GM23338 (cell line): ENCODE measurements around the gene CFAP251. TPM values are rescaled to one million over a fixed set of nuclear protein-coding genes. Genes with fewer than 3 reads are reported as not detected.

Experiments used
- ATAC-seq: fragments of 200-7000 bp; cut with Tn5 transposase; 3 replicates; pipeline ENCODE4 v1.9.1; 2020
- DNase-seq: peaks from one replicate; pipeline ENCODE4 v3.0.0-alpha.2; 2015; ENCODE audit warnings: low spot score
- H2AFZ ChIP-seq: fragments of 200-600 bp; sonication (generic); 2 replicates; pipeline ENCODE4 v1.8.0; 2016; ENCODE audit warnings: antibody characterized with exemption, mild to moderate bottlenecking, moderate library complexity
- H3F3A ChIP-seq: fragments of 200-600 bp; sonication (generic); replicated peaks from 2 replicates; pipeline ENCODE4 v1.8.0; 2017; ENCODE audit warnings: antibody characterized with exemption, mixed run types, low read depth
- H3K27ac ChIP-seq: fragments of 200-600 bp; sonication (generic); 2 replicates; pipeline ENCODE4 v1.6.1; 2016; ENCODE audit warnings: low read depth
- H3K27me3 ChIP-seq: fragments of 200-600 bp; sonication (generic); 2 replicates; pipeline ENCODE4 v1.8.0; 2016; ENCODE audit warnings: mild to moderate bottlenecking, mixed run types, moderate library complexity; ENCODE audit not compliant: insufficient read depth
- H3K36me3 ChIP-seq: fragments of 200-600 bp; sonication (generic); 2 replicates; pipeline ENCODE4 v1.8.0; 2016; ENCODE audit warnings: mild to moderate bottlenecking; ENCODE audit not compliant: insufficient read depth
- H3K4me1 ChIP-seq: fragments of 200-600 bp; sonication (generic); 2 replicates; pipeline ENCODE4 v1.8.0; 2016; ENCODE audit warnings: mild to moderate bottlenecking, moderate library complexity; ENCODE audit not compliant: insufficient read depth
- H3K4me2 ChIP-seq: fragments of 200-600 bp; sonication (generic); 2 replicates; pipeline ENCODE4 v1.7.1; 2017; ENCODE audit warnings: mixed run types
- H3K4me3 ChIP-seq: fragments of 200-600 bp; sonication (generic); 2 replicates; pipeline ENCODE4 v1.6.1; 2016; ENCODE audit warnings: mixed run types
- H3K79me2 ChIP-seq: fragments of 200-600 bp; sonication (generic); replicated peaks from 2 replicates; pipeline ENCODE4 v1.8.0; 2017; ENCODE audit warnings: mild to moderate bottlenecking; ENCODE audit not compliant: insufficient read depth
- H3K9me2 ChIP-seq: fragments of 200-600 bp; sonication (generic); 2 replicates; pipeline ENCODE4 v1.8.0; 2017; ENCODE audit not compliant: insufficient read depth
- H4K20me1 ChIP-seq: fragments of 200-600 bp; sonication (generic); replicated peaks from 2 replicates; pipeline ENCODE4 v1.8.0; 2017; ENCODE audit warnings: mild to moderate bottlenecking; ENCODE audit not compliant: insufficient read depth
- H3K27ac Mint-ChIP-seq: 2 replicates; pipeline ENCODE4 v1.8.0; 2020; ENCODE audit warnings: inconsistent platforms, mild to moderate bottlenecking, moderate library complexity, mixed read lengths
- H3K27me3 Mint-ChIP-seq: 3 replicates; pipeline ENCODE4 v1.8.0; 2022; ENCODE audit warnings: low read depth, mild to moderate bottlenecking, moderate library complexity, mixed read lengths, inconsistent platforms; ENCODE audit not compliant: insufficient read depth, poor library complexity
- H3K36me3 Mint-ChIP-seq: 3 replicates; pipeline ENCODE4 v1.8.0; 2021; ENCODE audit warnings: low read depth, mild to moderate bottlenecking, inconsistent platforms, moderate library complexity, mixed read lengths
- H3K4me1 Mint-ChIP-seq: 3 replicates; pipeline ENCODE4 v1.8.0; 2020; ENCODE audit warnings: mild to moderate bottlenecking, inconsistent platforms, mixed read lengths
- H3K4me3 Mint-ChIP-seq: 3 replicates; pipeline ENCODE4 v1.8.0; 2021; ENCODE audit warnings: moderate library complexity, mild to moderate bottlenecking, inconsistent platforms, mixed read lengths
- H3K9me3 Mint-ChIP-seq: 3 replicates; pipeline ENCODE4 v1.8.0; 2020; ENCODE audit warnings: moderate library complexity, mild to moderate bottlenecking, inconsistent platforms, mixed read lengths
- CREB1 ChIP-seq: fragments of 250-450 bp; sonication (Bioruptor Pico); IDR thresholded peaks from 2 replicates; pipeline ENCODE4 v1.5.0; 2020; ENCODE audit warnings: low read depth, mild to moderate bottlenecking, moderate library complexity
- EZH2 ChIP-seq: fragments of 200-600 bp; sonication (generic); IDR thresholded peaks from one replicate; pipeline ENCODE4 v1.8.0; 2017; ENCODE audit warnings: antibody characterized with exemption, mild to moderate bottlenecking, low read depth; ENCODE audit not compliant: unreplicated experiment
- EZH2phosphoT487 ChIP-seq: fragments of 200-600 bp; sonication (generic); IDR thresholded peaks from one replicate; pipeline ENCODE4 v1.8.1; 2018; ENCODE audit warnings: antibody characterized with exemption; ENCODE audit not compliant: unreplicated experiment
- JUNB ChIP-seq: IDR thresholded peaks from one replicate; pipeline ENCODE4 v1.6.1; 2016; ENCODE audit warnings: antibody characterized with exemption; ENCODE audit not compliant: unreplicated experiment
- NANOG ChIP-seq: IDR thresholded peaks from 2 replicates; pipeline ENCODE4 v1.6.1; 2016; ENCODE audit warnings: antibody characterized with exemption, borderline replicate concordance
- POLR2AphosphoS5 ChIP-seq: IDR thresholded peaks from 2 replicates; pipeline ENCODE4 v1.6.1; 2016; ENCODE audit warnings: antibody characterized with exemption, low read depth
- STAT1 ChIP-seq: IDR thresholded peaks from one replicate; pipeline ENCODE4 v1.6.1; 2016; ENCODE audit warnings: antibody characterized with exemption; ENCODE audit not compliant: unreplicated experiment
- ZNF114 ChIP-seq: fragments of 250-450 bp; sonication (Bioruptor Pico); IDR thresholded peaks from 2 replicates; pipeline ENCODE4 v1.5.0; 2020; ENCODE audit warnings: mild to moderate bottlenecking, moderate library complexity
- ZNF331 ChIP-seq: fragments of 250-450 bp; sonication (Bioruptor Pico); IDR thresholded peaks from 2 replicates; pipeline ENCODE4 v1.5.0; 2020; ENCODE audit warnings: low read depth, mild to moderate bottlenecking, moderate library complexity
- polyA plus RNA-seq: library from polyadenylated mRNA; unstranded; fragments of >200 nt; fragmentation: Nextera tagmentation; extraction: Ambion mirVana; gene quantifications from 2 replicates; pipeline ENCODE4 v1.2.1, GENCODE V29; 2016
- total RNA-seq: library from RNA; depleted of rRNA; stranded (reverse); fragments of >200 nt; shearing (Covaris generic); gene quantifications from 2 replicates; pipeline ENCODE4 v1.2.3, GENCODE V29; 2014
- TF ChIP-seq, protein P1 (sequence below): fragments of 250-450 bp; sonication (Bioruptor Pico); IDR thresholded peaks from 2 replicates; pipeline ENCODE4 v1.5.0; 2020; ENCODE audit warnings: mild to moderate bottlenecking, moderate library complexity
- TF ChIP-seq, protein P2 (sequence below): IDR thresholded peaks from 2 replicates; pipeline ENCODE4 v1.6.1; 2016; ENCODE audit warnings: antibody characterized with exemption
- TF ChIP-seq, protein P3 (sequence below): IDR thresholded peaks from one replicate; pipeline ENCODE4 v1.6.1; 2018; ENCODE audit warnings: antibody characterized with exemption; ENCODE audit not compliant: unreplicated experiment
- TF ChIP-seq, protein P4 (sequence below), 2 experiments: fragments of 200-600 bp in 1 of 2; sonication (generic) in 1 of 2; conservative IDR thresholded peaks; 2 replicates each; pipeline versions ENCODE4 v1.5.1 to v1.6.1; 2016 to 2017; ENCODE audit warnings: antibody characterized with exemption in 2 of 2, low read depth in 2 of 2, mild to moderate bottlenecking in 2 of 2, moderate library complexity in 1 of 2

Gene CFAP251
- total and polyA plus RNA-seq, 2 experiments from 2014 or later, result 1.4 to 2.5 TPM

DNA sequence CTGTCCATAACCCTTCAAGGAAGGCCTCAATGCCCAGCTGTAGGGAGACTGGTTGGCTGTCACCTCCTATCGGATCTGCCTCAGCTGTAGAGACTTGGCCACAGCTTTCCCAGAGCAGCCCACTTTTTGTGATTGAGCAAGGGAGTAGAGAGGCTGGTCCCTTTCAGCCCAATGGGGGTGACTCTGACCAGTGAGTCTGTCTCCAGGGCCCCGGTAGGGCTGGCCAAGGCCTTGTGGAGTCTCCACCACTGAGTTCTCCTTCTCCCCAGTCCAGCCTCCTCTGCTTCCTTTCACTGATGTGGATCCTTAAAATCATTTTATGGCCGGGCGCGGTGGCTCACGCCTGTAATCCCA, 45.2 kb upstream of the CFAP251 start (continued):
- TF ChIP-seq, protein P1, sequence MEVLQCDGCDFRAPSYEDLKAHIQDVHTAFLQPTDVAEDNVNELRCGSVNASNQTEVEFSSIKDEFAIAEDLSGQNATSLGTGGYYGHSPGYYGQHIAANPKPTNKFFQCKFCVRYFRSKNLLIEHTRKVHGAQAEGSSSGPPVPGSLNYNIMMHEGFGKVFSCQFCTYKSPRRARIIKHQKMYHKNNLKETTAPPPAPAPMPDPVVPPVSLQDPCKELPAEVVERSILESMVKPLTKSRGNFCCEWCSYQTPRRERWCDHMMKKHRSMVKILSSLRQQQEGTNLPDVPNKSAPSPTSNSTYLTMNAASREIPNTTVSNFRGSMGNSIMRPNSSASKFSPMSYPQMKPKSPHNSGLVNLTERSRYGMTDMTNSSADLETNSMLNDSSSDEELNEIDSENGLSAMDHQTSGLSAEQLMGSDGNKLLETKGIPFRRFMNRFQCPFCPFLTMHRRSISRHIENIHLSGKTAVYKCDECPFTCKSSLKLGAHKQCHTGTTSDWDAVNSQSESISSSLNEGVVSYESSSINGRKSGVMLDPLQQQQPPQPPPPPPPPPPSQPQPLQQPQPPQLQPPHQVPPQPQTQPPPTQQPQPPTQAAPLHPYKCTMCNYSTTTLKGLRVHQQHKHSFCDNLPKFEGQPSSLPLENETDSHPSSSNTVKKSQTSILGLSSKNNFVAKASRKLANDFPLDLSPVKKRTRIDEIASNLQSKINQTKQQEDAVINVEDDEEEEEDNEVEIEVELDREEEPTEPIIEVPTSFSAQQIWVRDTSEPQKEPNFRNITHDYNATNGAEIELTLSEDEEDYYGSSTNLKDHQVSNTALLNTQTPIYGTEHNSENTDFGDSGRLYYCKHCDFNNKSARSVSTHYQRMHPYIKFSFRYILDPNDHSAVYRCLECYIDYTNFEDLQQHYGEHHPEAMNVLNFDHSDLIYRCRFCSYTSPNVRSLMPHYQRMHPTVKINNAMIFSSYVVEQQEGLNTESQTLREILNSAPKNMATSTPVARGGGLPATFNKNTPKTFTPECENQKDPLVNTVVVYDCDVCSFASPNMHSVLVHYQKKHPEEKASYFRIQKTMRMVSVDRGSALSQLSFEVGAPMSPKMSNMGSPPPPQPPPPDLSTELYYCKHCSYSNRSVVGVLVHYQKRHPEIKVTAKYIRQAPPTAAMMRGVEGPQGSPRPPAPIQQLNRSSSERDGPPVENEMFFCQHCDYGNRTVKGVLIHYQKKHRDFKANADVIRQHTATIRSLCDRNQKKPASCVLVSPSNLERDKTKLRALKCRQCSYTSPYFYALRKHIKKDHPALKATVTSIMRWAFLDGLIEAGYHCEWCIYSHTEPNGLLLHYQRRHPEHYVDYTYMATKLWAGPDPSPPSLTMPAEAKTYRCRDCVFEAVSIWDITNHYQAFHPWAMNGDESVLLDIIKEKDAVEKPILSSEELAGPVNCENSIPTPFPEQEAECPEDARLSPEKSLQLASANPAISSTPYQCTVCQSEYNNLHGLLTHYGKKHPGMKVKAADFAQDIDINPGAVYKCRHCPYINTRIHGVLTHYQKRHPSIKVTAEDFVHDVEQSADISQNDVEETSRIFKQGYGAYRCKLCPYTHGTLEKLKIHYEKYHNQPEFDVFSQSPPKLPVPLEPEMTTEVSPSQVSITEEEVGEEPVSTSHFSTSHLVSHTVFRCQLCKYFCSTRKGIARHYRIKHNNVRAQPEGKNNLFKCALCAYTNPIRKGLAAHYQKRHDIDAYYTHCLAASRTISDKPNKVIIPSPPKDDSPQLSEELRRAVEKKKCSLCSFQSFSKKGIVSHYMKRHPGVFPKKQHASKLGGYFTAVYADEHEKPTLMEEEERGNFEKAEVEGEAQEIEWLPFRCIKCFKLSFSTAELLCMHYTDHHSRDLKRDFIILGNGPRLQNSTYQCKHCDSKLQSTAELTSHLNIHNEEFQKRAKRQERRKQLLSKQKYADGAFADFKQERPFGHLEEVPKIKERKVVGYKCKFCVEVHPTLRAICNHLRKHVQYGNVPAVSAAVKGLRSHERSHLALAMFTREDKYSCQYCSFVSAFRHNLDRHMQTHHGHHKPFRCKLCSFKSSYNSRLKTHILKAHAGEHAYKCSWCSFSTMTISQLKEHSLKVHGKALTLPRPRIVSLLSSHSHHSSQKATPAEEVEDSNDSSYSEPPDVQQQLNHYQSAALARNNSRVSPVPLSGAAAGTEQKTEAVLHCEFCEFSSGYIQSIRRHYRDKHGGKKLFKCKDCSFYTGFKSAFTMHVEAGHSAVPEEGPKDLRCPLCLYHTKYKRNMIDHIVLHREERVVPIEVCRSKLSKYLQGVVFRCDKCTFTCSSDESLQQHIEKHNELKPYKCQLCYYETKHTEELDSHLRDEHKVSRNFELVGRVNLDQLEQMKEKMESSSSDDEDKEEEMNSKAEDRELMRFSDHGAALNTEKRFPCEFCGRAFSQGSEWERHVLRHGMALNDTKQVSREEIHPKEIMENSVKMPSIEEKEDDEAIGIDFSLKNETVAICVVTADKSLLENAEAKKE, result no peak
- TF ChIP-seq POLR2AphosphoS5 (no peak), STAT1 (no peak), NANOG (no peak), ZNF331 (CRISPR knock-in tag) (no peak), EZH2phosphoT487 (no peak), EZH2 (no peak)
- TF ChIP-seq, protein P2, sequence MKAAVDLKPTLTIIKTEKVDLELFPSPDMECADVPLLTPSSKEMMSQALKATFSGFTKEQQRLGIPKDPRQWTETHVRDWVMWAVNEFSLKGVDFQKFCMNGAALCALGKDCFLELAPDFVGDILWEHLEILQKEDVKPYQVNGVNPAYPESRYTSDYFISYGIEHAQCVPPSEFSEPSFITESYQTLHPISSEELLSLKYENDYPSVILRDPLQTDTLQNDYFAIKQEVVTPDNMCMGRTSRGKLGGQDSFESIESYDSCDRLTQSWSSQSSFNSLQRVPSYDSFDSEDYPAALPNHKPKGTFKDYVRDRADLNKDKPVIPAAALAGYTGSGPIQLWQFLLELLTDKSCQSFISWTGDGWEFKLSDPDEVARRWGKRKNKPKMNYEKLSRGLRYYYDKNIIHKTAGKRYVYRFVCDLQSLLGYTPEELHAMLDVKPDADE, result no peak

DNA sequence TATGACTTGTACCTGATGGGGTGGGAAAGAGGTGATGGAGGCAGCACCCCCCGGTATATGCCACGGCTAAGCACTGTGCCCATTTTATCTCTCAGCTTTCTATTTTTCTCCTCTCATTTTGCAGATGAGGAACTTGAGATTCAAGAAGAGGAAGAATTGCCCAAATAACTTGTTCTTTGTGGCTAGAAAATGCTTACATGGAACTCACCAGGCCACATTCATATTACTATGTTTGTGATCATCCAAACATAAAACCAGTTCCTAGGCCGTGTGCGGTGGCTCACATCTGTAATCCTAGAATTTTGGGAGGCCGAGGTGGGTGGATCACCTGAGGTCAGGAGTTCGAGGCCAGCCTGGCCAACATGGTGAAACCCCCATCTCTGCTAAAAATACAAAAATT, 44.3 kb upstream of the CFAP251 start:
- H3K27ac Mint-ChIP-seq, result no peak overlapping the region
- TF ChIP-seq, protein P3, sequence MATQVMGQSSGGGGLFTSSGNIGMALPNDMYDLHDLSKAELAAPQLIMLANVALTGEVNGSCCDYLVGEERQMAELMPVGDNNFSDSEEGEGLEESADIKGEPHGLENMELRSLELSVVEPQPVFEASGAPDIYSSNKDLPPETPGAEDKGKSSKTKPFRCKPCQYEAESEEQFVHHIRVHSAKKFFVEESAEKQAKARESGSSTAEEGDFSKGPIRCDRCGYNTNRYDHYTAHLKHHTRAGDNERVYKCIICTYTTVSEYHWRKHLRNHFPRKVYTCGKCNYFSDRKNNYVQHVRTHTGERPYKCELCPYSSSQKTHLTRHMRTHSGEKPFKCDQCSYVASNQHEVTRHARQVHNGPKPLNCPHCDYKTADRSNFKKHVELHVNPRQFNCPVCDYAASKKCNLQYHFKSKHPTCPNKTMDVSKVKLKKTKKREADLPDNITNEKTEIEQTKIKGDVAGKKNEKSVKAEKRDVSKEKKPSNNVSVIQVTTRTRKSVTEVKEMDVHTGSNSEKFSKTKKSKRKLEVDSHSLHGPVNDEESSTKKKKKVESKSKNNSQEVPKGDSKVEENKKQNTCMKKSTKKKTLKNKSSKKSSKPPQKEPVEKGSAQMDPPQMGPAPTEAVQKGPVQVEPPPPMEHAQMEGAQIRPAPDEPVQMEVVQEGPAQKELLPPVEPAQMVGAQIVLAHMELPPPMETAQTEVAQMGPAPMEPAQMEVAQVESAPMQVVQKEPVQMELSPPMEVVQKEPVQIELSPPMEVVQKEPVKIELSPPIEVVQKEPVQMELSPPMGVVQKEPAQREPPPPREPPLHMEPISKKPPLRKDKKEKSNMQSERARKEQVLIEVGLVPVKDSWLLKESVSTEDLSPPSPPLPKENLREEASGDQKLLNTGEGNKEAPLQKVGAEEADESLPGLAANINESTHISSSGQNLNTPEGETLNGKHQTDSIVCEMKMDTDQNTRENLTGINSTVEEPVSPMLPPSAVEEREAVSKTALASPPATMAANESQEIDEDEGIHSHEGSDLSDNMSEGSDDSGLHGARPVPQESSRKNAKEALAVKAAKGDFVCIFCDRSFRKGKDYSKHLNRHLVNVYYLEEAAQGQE, result no peak
- TF ChIP-seq CREB1 (no peak), NANOG (no peak), STAT1 (no peak), JUNB (no peak), POLR2AphosphoS5 (no peak), EZH2 (no peak), ZNF331 (CRISPR knock-in tag) (no peak), ZNF114 (no peak), EZH2phosphoT487 (no peak)
- TF ChIP-seq, protein P4, sequence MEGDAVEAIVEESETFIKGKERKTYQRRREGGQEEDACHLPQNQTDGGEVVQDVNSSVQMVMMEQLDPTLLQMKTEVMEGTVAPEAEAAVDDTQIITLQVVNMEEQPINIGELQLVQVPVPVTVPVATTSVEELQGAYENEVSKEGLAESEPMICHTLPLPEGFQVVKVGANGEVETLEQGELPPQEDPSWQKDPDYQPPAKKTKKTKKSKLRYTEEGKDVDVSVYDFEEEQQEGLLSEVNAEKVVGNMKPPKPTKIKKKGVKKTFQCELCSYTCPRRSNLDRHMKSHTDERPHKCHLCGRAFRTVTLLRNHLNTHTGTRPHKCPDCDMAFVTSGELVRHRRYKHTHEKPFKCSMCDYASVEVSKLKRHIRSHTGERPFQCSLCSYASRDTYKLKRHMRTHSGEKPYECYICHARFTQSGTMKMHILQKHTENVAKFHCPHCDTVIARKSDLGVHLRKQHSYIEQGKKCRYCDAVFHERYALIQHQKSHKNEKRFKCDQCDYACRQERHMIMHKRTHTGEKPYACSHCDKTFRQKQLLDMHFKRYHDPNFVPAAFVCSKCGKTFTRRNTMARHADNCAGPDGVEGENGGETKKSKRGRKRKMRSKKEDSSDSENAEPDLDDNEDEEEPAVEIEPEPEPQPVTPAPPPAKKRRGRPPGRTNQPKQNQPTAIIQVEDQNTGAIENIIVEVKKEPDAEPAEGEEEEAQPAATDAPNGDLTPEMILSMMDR (conservative IDR thresholded peaks at IDR 0.05; ENCODE audit: low read depth in 2 of 2), result no peak

More for the DNA sequence above, 44.3 kb upstream of the CFAP251 start:
- Mint-ChIP-seq H3K9me3 (no peaks in the 10 kb centered on the region), H3K27me3 (peaks cover 3% of the 10 kb centered on the region), H3K36me3 (no peaks in the 10 kb centered on the region), H3K4me3 (no peak overlapping the region), H3K4me1 (no peaks in the 10 kb centered on the region)
- Histone ChIP-seq H3K79me2 (no peaks in the 10 kb centered on the region), H3K4me1 (no peaks in the 10 kb centered on the region), H3K9me2 (no peaks in the 10 kb centered on the region), H3F3A (no peaks in the 10 kb centered on the region), H2AFZ (no peak overlapping the region), H3K36me3 (no peaks in the 10 kb centered on the region), H3K4me3 (no peak overlapping the region), H4K20me1 (no peaks in the 10 kb centered on the region), H3K27ac (no peak overlapping the region), H3K4me2 (no peak overlapping the region), H3K27me3 (no peaks in the 10 kb centered on the region)
- no peak for ATAC-seq
- no peak for DNase-seq
